ENCODE measurements around the gene BATF. TPM values are rescaled to one million over a fixed set of nuclear protein-coding genes. Genes with fewer than 3 reads are reported as not detected.
A peak's percentile ranks its signal among the peaks of the same experiment; 100 is the strongest.

The BATF gene
- total RNA-seq, 4 donors from 2014 or later = 1.7 to 37.3 (median 4.4) TPM

DNA sequence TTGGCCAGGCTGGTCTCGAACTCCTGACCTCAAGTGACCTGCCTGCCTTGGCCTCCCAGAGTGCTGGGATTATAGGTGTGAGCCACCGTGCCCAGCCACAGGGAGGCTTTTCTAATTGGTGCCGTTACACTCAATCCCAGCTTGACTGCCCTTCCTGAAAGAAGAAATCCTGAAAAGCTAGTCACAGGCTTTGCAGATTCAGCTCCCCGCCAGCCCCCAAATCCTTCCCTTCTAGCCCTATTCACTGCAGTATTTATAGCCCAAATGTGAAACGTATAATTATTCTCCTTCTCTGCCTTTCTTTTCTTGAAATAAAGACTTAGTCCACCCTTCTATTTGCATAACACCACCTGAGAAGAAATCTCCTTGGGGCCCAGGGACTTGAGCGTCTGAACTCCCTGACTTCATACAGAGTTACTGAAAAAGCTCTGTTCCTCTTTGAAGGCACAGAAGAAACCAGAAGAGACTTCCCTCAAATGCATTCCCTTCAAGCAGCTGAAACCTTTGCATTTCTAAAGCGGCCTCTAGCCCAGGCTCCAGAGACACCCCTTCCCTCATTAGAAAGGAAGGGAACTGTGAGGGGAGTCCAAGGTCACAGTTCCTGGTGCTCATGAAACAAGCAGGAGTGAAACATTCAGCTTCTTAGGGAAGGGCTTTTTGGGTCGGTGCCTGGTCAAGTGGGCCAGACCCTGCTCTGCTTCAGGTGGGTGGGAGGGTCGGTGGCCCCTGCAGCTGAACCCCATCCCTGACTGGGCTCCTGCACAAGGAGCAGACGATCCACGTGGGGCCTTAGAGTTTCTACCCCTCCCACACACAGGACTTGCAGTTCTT lies 42.3 kb upstream of the BATF start:
- intact Hi-C loops (cut with DNase I) = no loop called here
- no peak for TF ChIP-seq POLR2A (IDR thresholded peaks at IDR 0.05; ENCODE audit: low read depth)
- no peak for TF ChIP-seq POLR2AphosphoS5 (IDR thresholded peaks at IDR 0.05)
- TF ChIP-seq, protein P1, sequence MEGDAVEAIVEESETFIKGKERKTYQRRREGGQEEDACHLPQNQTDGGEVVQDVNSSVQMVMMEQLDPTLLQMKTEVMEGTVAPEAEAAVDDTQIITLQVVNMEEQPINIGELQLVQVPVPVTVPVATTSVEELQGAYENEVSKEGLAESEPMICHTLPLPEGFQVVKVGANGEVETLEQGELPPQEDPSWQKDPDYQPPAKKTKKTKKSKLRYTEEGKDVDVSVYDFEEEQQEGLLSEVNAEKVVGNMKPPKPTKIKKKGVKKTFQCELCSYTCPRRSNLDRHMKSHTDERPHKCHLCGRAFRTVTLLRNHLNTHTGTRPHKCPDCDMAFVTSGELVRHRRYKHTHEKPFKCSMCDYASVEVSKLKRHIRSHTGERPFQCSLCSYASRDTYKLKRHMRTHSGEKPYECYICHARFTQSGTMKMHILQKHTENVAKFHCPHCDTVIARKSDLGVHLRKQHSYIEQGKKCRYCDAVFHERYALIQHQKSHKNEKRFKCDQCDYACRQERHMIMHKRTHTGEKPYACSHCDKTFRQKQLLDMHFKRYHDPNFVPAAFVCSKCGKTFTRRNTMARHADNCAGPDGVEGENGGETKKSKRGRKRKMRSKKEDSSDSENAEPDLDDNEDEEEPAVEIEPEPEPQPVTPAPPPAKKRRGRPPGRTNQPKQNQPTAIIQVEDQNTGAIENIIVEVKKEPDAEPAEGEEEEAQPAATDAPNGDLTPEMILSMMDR (IDR thresholded peaks at IDR 0.05) = no peak
- peaks cover 0 to 16% (median 7%) of the 10 kb centered on the region in 4 donors for H3K36me3 ChIP-seq
- H3K9me3 ChIP-seq = no peaks in the 10 kb centered on the region
- 63% methylated on average over 10 of the region's 11 CpGs for WGBS
- DNase-seq (ENCODE audit: extremely low spot score) = no peak
- no peak overlapping the region for H3K4me3 ChIP-seq
- no peak overlapping the region for H3K27ac ChIP-seq (replicated peaks in 1 of 4)
- H3K4me1 ChIP-seq = peaks cover 0 to 21% (median 15%) of the 10 kb centered on the region in 4 donors
- H3K27me3 ChIP-seq = no peaks in the 10 kb centered on the region

DNA sequence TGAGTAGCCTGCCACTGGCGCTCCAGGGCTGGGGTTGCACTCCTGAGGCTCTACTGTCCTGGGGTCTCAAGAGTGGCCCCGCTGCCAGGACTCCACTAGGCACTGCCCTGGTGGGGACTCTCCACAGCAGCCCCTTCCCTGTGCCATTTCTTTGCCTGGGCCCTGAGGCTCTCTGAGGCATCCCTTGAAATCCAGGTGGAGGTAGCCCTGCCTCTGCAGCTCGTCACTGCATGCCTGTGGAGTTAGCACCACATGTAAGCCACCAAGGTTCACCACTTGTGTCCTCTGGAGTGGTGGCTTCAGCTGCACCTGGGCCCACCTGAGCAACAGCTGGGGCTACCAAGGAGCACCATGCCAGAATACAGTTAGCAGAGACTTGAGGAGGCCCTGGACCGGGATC lies 39.9 kb upstream of the BATF start:
- Histone ChIP-seq H3K27ac (replicated peaks in 1 of 4) (no peak overlapping the region), H3K9me3 (no peaks in the 10 kb centered on the region), H3K4me1 (peaks cover 0 to 9% (median 6%) of the 10 kb centered on the region in 4 donors), H3K27me3 (no peaks in the 10 kb centered on the region), H3K4me3 (no peak overlapping the region), H3K36me3 (no peaks in the 10 kb centered on the region)
- no peak for TF ChIP-seq POLR2A (IDR thresholded peaks at IDR 0.05; ENCODE audit: low read depth)
- TF ChIP-seq, protein P1 (IDR thresholded peaks at IDR 0.05) = no peak
- no peak for TF ChIP-seq EP300 (IDR thresholded peaks at IDR 0.05)
- TF ChIP-seq POLR2AphosphoS5 (IDR thresholded peaks at IDR 0.05) = no peak
- intact Hi-C loops (cut with DNase I) = no loop called here
- no peak for DNase-seq (ENCODE audit: extremely low spot score)
- 99% methylated on average over 4 of the region's 4 CpGs for WGBS

DNA sequence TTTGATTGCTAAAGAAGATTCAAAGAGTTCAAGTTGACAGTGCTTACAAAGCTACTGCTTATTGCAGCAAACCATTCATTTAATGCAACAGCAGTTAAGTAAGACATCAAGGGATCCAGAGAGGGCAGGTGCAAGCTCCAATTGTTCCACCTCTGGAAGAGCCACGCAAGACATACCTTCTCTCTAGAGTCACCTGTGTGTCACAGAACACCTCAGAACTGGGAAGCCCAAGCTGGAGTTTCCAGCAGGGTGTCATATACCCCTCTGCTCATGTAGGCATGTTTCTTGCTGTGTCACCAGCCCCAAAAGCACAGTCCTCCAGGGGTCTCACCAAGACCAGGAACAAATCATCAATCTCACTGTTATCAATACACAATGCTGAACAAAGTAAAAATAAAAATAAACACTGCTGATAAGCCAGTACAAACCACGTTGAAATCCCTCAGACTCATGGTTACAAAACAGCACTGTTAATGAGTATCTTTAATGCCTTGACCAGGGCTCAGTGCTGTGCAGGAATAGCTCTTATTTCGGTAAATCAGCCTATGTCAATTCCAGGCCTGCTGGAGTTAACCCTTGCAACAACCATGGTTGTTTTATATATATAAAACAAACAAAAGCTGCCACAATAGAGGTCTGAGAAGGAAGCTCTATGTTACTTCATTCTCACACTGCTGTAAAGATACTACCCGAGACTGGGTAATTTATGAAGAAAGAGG lies 37.4 kb upstream of the BATF start:
- intact Hi-C loops (cut with DNase I) = loop anchor here (5.0 kb wide), 1 partner anchor 353 kb away; no protein-coding TSS in a partner anchor
- TF ChIP-seq POLR2AphosphoS5 (IDR thresholded peaks at IDR 0.05) = no peak
- TF ChIP-seq POLR2A (IDR thresholded peaks at IDR 0.05; ENCODE audit: low read depth) = no peak
- TF ChIP-seq, protein P1 (IDR thresholded peaks at IDR 0.05) = no peak
- TF ChIP-seq EP300 (IDR thresholded peaks at IDR 0.05) = no peak
- Histone ChIP-seq H3K4me1 (peaks cover 0 to 12% (median 7%) of the 10 kb centered on the region in 4 donors), H3K27ac (replicated peaks in 1 of 4) (no peak overlapping the region), H3K36me3 (no peaks in the 10 kb centered on the region), H3K27me3 (no peaks in the 10 kb centered on the region), H3K9me3 (no peaks in the 10 kb centered on the region), H3K4me3 (no peak overlapping the region)
- WGBS = 79% methylated on average over 4 of the region's 4 CpGs
- peak; percentile 77 for DNase-seq (ENCODE audit: extremely low spot score)

DNA sequence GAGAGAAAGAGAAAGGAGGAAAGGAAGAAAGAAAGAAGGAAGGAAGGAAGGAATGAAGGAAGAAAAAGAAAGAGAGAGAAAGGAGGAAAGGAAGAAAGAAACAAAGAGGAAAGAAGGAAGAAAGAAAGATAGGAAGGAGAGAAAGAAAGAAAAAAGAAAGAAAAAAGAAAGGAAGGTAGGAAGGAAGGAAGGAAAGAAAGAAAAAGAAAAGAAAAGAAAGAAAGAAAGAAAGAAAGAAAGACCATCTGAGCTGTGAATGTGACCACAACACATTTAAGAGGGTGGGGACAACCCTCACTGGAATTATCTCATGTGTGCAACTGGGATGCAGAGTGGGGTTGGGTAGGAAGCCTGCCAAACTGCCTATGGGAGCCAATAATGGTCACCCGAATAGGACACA lies 36.0 kb upstream of the BATF start:
- Histone ChIP-seq H3K27me3 (no peaks in the 10 kb centered on the region), H3K4me1 (peaks cover 0 to 7% (median 0%) of the 10 kb centered on the region in 4 donors), H3K36me3 (no peaks in the 10 kb centered on the region), H3K4me3 (no peak overlapping the region), H3K27ac (replicated peaks in 1 of 4) (no peak overlapping the region), H3K9me3 (no peaks in the 10 kb centered on the region)
- intact Hi-C loops (cut with DNase I) = loop anchor here (5.0 kb wide), 1 partner anchor 354 kb away; no protein-coding TSS in a partner anchor
- WGBS = 83% methylated on average over 1 of the region's 1 CpG
- TF ChIP-seq EP300 (IDR thresholded peaks at IDR 0.05) (no peak), POLR2AphosphoS5 (IDR thresholded peaks at IDR 0.05) (no peak), POLR2A (IDR thresholded peaks at IDR 0.05; ENCODE audit: low read depth) (no peak)
- TF ChIP-seq, protein P1 (IDR thresholded peaks at IDR 0.05) = no peak
- DNase-seq (ENCODE audit: extremely low spot score) = no peak

Measured in esophagus muscularis mucosa (tissue), 4 donors.